Measurements from ENCODE around the gene KMT2C.

The KMT2C gene

GRCh38 chr7:152089183-152089582 is 346.6 kb downstream of the KMT2C start:
- no peak for DNase-seq

GRCh38 chr7:152086513-152086912 is 349.3 kb downstream of the KMT2C start:
- no peak for DNase-seq

GRCh38 chr7:152085131-152085530 is 350.7 kb downstream of the KMT2C start:
- no peak for DNase-seq

All from activated gamma-delta T cell treated with Interleukin-2 at 50 U/mL for 16 hours (primary cell).